KG1 (cell line): ENCODE measurements around the gene TRMO.

ENCODE experiments used
- DNase-seq: peaks from one replicate; lab custom pipeline; 2025; lab: John Stamatoyannopoulos, UW

TRMO gene

GRCh38 chr9:97904725-97905124, 17.6 kb downstream of the TRMO start:
- no peak for DNase-seq

GRCh38 chr9:97903177-97903576, 19.1 kb downstream of the TRMO start:
- DNase-seq = no peak

GRCh38 chr9:97900738-97901565, 21.3 kb downstream of the TRMO start:
- no peak for DNase-seq

- no peak for DNase-seq
Measured at GRCh38 chr9:97900103-97900737, 22.1 kb downstream of the TRMO start.

- no peak for DNase-seq
Measured at GRCh38 chr9:97895695-97896332, 26.5 kb downstream of the TRMO start.

DNA sequence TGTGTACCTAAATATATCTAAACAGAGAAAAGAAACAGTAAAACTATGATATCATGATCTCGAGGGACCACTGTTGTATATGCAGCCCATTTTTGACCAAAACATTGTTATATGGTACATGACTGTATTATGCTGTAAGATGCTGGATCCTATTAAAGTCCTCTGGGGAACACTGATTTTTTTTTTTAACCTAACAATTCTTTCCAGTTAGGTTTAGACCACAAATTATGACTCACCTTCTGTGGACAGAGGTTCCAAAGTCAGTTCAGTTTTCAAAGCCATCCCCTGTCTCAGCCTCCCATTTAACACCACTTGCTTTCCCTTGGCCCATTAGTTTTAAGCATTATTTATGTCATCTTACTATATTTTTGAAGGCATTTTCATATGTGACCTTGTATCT, 27.1 kb downstream of the TRMO start:
- no peak for DNase-seq

DNA sequence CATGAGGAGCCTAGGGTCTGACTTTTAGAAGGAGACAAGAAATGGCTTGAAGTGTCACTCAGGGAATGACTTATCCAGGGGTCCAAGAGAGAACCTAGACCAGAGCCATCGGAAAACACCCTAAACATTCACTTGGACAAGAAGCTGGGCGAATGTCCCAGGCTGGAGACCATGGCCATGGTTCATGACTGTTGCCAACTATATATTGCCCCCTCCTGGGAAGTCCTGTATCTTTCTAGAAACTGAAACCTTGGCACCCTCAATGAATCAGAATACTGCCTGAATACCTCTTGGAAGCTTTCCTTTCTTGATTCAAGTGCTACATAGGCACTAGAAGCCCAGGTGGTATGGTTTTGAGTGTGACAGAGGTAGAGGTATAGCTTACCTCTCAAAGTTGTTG, 29.9 kb downstream of the TRMO start:
- no peak for DNase-seq

GRCh38 chr9:97891736-97892135, 30.6 kb downstream of the TRMO start:
- DNase-seq = no peak

DNA sequence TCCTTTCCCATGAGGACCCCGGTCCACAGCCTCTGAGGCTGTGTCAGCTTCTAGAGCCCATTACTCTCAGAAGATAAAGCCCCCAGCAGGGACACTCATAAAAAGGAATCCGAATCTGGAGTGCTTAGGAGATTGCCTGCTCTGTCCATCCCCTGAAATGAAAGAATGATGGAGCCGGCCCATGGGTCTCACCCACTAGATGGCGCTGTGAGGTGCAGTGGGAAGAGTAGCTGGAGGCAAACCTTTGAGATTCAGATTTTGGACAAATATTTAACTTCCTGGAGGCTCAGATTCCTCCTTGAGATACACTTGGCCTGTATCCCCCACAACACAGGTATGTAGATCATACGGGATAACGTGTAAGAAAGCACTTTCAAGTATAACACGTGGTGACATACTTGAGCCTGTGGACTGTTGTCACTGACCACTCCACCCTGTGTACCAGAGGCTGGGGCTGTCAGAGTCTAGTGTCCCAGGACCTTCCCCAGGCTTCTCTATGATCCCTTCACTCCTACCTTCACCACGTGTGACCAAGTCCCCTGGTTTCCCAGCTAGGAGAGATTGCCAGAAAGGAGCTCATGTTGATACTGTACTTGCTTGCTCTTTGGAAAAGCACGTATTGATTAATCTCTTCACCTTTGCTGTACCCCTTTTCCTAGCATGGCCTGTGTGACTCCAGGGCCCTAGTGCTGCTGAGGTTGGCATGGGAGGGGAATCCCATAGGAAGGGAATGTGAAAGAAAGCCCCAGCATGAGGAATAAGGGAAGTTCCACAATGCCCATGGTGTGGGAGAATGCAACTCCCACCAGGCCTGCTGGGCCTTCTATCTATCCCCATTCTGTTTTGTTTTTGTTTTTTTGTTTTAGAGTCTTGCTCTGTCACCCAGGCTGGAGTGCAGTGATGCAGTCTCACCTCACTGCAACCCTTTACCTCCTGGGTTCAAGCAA, 32.1 kb downstream of the TRMO start:
- peak; percentile 30 for DNase-seq

GRCh38 chr9:97880336-97880735, 42.0 kb downstream of the TRMO start:
- no peak for DNase-seq

DNA sequence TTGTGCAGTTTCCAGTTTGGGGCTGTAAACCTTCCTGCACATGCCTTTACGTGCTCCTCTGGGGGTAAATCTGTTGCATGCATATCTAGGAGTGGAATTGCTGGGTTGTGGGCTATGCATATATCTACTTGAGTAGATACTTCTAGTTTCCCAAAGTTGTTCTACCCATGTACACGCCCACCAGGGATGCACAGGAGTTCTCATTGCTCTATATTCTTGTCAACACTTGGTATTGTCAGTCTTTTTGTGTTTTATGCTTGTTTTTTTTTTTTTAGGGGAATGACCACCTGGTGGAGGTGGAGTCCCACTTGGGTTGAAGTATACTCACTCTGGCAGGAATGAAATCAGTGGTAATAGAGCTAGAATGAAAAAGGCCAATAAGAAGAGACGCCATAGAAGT, 46.2 kb downstream of the TRMO start:
- no peak for DNase-seq

DNA sequence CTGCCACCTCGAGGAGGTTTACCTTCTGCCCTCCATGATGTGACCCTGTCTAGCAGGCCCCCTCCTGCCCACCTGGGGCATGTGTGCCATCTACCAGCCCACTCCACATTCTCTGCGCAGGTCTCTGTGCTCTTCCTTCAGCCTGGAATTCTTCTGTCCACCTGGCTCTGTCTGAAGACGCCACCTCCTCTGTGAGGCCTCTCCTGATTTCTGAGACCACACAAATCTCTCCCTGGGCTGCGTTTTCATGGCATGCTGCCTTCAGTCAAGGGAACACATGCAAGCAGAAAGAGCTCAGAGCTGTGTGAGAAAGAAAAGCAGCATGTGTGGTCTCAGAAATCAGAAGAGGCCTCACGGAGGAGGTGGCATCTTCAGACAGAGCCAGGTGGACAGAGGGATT, 47.2 kb downstream of the TRMO start:
- no peak for DNase-seq

GRCh38 chr9:97874624-97875023, 47.7 kb downstream of the TRMO start:
- DNase-seq = no peak

GRCh38 chr9:97873882-97874281, 48.4 kb downstream of the TRMO start:
- DNase-seq = no peak

DNA sequence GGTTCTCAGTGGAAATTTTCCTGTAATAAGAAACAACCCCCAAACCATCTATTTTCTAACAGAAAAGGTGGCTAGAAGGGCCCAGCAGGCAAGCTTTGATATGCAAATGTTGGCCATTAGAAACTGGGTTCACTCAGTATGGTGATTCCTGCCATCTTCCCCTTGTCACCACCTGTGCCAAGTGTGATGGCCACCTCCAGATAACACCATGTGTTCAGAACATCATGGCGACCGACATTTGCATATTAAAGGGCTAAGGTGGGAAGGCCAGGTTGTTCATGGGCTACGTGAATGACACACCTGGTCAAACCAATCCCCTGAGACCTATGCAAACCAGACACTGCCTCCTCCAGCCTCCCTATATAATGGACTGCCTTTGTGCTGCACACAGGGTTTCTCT, 48.9 kb downstream of the TRMO start:
- no peak for DNase-seq

DNA sequence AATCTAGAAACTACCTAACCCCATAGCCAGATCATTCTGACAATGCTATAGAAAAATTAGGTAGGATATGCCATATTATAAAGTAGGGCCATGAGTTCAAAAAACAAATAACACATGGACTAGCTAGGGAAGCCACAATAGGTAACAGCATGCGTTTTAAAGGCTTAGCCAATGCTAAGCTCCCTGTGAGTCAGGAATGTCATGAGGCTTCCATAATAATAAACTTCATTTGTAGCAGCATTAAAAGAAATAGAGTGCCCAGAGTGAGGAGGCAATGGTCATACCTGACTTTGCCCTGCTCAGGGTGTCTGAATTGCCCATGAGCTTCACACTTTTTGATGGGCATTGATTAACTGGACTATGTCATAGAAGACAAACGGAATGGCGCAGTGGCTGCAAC, 53.4 kb downstream of the TRMO start:
- DNase-seq = no peak

DNA sequence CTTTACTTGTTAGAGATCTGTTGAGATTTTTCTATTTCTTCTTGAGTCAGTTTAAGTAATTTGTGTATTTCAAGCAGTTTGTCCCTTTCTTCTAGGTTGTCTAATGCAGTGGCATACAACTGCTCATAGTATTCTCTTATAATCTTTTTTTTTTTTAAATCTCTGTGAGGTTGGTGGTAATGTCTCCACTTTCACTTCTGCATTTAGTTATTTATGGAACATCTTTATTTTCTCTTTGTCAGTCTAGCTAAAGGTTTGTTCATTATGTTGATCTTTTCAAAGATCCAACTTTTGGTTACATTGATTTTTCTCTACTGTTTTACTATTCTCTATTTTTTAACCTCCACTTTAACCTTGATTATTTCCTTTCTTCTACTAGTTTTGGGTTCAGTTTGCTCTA, 55.5 kb downstream of the TRMO start:
- DNase-seq = no peak

DNA sequence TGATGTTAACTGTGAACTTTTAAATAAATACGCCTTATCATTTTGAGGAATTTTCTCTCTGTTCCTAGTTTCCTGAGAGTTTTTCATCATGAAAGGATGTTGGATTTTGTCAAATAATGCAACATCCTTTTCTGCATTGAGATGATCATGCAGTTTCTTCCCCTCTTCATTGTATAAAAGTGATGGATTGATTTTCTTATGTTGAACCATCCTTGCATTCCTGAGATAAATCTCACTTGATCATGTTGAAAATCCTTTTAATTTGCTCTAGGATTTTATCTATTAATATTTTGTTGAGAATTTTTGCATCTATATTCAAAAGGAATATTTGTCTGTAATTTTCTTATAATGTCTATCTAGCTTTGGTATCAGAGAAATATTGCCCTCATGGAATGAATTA, 56.0 kb downstream of the TRMO start:
- no peak for DNase-seq

DNA sequence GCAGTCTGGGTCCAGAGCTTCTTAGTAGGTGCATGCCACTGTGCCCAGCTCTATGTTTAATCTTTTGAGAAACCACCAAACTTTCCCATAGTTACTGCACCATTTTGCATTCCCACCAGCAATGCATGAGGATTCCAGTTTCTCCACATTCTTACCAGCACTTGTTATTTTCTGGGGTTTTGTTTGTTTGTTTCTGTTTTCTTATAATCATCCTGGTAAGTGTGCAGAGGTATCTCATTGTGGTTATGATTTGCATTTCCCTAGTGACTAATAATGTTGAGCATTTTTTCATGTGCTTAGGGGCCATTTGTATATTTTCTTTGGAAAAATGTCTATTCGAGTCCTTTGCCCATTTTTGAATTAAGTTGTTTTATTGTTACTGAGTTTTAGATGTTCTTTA, 57.9 kb downstream of the TRMO start:
- DNase-seq = no peak

DNA sequence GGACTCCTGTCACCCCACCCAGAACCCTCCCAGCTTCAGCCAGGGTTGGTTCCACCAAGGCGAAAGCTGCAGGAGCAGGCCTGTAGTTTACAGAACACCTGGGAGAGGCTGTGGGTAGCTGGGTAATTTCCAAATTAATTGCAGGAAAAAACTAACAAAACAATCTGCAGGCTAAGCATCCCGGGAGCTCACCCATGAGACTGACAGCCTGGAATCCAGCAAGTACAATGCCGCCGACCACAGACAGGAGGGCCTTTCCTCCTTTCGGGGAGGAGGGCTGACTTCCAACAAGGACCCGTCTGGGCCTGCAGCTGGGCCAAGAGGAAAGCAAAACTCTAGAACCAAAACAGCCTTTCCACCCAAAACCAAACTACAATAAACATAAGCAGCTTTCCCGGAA, 59.0 kb downstream of the TRMO start:
- DNase-seq = no peak

GRCh38 chr9:97861148-97861475, 61.2 kb downstream of the TRMO start:
- DNase-seq = no peak

DNA sequence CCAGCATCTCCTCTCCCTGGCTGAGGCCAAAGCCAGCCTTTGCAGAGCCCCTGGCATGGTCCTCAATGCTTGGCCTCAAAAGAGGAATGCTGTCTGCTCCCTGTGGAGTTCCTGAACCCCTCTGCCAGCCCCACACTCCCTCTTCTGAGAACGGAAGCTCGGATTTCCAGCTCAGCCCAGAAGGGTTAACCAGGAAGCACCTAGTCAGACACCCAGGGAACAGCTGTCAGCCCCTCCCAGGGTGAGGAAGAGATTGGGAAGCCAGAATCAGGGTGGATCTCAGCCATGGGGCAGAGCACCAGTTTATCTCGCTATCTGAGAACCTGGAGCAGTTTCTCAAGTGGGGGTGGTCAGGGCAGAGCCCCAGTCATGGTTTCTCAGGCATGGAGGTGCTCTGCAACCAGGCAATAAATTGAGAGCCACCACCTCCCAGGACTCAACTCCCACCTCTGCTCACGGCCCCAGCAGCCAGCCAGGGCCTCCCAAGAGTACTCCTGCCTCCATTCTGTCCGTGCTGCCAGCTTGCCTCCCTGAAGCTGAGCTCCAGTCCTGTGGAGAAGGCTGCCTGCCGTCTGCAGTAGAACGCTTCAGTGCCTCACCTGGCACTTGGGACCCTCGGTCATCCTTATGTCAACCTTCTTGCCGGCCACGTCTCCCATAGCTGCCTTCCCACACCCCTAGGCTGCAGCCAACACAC, 61.7 kb downstream of the TRMO start:
- DNase-seq = no peak
